ENCODE data around the gene NARF. TPM values are rescaled to one million over a fixed set of nuclear protein-coding genes. Genes with fewer than 3 reads are reported as not detected.

The NARF gene
- total and polyA plus RNA-seq, 2 donors (not counting 3 experiments of a cell fraction or from before 2014, with no cell fraction given): 83.4 to 158 TPM

- dilution Hi-C loops (cut with MboI; ENCODE audit: extremely low pct_ligation_motif_present, low sequenced_read_pairs): no loop called here
- BruUV-seq (replicated peaks): no TSS peak
- FAIRE-seq: no peak
Measured at GRCh38 chr17:82408938-82409318, 49.6 kb upstream of the NARF start.

More at GRCh38 chr17:82408938-82409318, 49.6 kb upstream of the NARF start:
- no peaks in the 10 kb centered on the region for H4K20me1 ChIP-seq (replicated peaks; ENCODE audit: control insufficient read depth, extremely low read depth, insufficient read depth, low read length)
- no peaks in the 10 kb centered on the region for H3K4me1 ChIP-seq (ENCODE audit: control insufficient read depth, extremely low read depth, insufficient read depth, low read length)
- H3K79me2 ChIP-seq (ENCODE audit: control insufficient read depth, insufficient read depth, low read length): no peaks in the 10 kb centered on the region
- ChIA-PET CTCF (no interaction called here), POLR2A (no interaction called here)
- no peak for DNase-seq (ENCODE audit: low read depth, low spot score)
- H2AFZ ChIP-seq (ENCODE audit: low read depth, low read length): no peak overlapping the region
- no peak overlapping the region for H3K4me3 ChIP-seq (replicated peaks in 1 of 3; ENCODE audit: insufficient read depth in 1 of 3, low read depth in 1 of 3, low read length in 3 of 3)
- H3K9ac ChIP-seq (replicated peaks; ENCODE audit: extremely low read depth, insufficient read depth, low read length): no peak overlapping the region
- TF ChIP-seq CTCF (IDR thresholded peaks at IDR 0.05; ENCODE audit: extremely low read depth in 1 of 2, insufficient read depth in 1 of 2, low read depth in 1 of 2, low read length in 2 of 2): no peak
- H3K4me2 ChIP-seq (ENCODE audit: insufficient read depth, low read length): no peak overlapping the region
- H3K36me3 ChIP-seq (ENCODE audit: control insufficient read depth in 2 of 2, extremely low read depth in 1 of 2, insufficient read depth in 2 of 2, low read length in 2 of 2): no peaks in the 10 kb centered on the region
- no peaks in the 10 kb centered on the region for H3K9me1 ChIP-seq (replicated peaks; ENCODE audit: control insufficient read depth, extremely low read depth, insufficient read depth, low read length)
- no peaks in the 10 kb centered on the region for H3K9me3 ChIP-seq (replicated peaks; ENCODE audit: control insufficient read depth, insufficient read depth, low read length)
- H3K27ac ChIP-seq (ENCODE audit: insufficient read depth, low read depth, low read length): no peak overlapping the region
- no peaks in the 10 kb centered on the region for H3K27me3 ChIP-seq (ENCODE audit: control insufficient read depth in 2 of 2, insufficient read depth in 2 of 2, low read length in 2 of 2)
- intact Hi-C loops (cut with micrococcal nuclease): no loop called here

All from endothelial cell of umbilical vein (primary cell).